Measurements from ENCODE around the gene TNFRSF11A.

The TNFRSF11A gene

DNA sequence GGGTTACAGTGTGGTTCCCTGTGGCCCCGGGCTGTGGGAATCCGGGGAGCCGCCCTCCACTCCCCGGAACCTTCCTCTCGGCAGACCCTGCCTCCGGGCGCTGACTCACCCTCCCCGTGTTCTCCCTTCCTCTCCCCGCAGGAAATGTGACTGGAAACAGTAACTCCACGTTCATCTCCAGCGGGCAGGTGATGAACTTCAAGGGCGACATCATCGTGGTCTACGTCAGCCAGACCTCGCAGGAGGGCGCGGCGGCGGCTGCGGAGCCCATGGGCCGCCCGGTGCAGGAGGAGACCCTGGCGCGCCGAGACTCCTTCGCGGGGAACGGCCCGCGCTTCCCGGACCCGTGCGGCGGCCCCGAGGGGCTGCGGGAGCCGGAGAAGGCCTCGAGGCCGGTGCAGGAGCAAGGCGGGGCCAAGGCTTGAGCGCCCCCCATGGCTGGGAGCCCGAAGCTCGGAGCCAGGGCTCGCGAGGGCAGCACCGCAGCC lies 59.5 kb downstream of the TNFRSF11A start:
- no peak for DNase-seq (ENCODE audit: low read depth)

DNA sequence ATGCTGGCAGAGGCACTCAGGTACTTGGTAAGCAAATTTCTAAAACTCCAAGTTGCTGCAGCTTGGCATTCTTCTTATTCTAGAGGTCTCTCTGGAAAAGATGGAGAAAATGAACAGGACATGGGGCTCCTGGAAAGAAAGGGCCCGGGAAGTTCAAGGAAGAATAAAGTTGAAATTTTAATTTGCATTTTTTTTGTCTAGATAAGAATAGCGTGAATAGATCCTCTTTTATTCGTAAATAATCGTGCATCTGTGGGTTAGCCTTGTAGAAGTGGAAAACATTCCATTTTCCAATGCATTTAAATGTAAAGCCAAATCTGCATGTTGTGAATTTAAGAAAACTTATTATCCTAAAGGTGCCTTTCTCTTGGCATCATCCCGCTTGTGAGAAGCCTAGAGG lies 61.0 kb downstream of the TNFRSF11A start:
- no peak for DNase-seq (ENCODE audit: low read depth)

DNA sequence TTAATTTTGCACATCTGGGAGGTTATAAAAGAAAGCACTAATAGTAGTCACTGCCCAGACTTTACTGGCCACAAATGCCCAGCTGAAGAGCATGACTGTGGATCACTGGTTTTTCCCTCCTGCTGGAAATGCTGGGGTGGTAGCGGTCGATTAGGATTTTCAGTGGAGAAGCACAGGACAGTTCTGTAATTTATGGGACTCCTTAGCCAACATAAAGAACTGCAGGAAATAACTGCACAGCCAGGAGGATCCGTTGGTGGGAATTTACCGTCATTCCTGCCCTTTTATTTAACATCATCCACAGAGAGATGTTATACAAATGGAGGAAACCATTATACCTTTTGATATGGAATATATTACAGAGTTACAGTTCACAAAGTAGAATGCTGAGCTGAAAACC lies 61.5 kb downstream of the TNFRSF11A start:
- DNase-seq (ENCODE audit: low read depth): no peak

DNA sequence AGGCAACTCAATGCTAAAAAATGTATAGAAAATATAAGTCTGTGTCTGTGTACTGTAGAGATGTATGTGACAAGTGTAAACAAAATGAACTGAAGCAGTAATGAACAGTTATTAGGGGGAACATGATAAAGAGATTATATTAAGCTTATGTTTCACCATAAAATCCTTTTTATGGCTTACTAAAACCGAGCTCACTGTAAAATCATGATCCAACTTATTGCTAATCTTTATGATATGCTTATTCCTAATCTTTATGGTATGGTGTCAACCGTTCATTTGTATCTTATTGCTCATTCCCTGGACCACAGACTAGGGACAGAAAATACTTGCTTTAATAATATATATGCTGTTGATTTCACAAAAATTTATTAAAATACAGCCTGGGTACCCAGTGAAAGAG lies 62.1 kb downstream of the TNFRSF11A start:
- DNase-seq (ENCODE audit: low read depth): no peak

DNA sequence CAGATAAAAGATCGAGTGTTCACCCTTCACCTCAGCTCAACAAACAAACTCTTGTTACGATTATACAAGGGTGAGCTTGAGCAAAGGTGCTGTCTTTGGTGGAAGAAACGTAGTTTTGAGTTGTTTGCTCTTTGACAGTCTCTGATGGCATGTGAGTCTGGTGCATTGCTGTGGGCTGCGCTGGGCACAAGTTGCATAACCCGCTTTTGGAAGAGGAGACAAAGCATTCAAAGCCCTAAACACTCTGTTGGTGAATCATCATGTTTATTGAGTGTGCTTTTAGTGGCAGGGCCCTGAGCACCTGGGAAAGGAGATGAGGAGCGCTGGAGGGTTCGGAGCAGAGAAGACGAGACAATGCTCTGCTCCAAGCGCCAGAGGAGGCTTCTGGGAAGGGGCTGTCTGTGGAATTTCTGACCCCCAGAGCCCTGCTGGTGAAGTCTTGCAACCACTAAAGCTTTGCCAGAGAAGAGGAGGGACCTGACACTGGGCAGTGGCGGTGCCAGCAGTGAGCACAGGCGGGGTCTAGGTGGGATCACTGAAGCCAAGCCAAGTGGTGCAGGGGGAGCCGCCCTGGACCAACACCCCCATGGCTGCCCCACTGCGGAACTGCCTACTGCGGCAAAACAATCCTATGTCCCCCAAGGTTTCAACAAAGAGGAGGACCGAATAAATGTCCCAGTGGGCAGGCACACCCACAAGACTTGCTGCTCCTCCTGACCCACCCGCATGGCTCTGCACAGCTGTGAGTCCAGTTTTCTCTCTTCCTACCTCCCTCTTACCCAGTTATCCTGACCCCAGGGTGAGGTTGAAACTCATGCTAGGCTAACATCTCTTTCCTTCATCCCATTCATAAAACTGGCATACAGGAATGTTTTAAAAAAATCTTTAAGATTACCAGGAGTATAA lies 64.0 kb downstream of the TNFRSF11A start:
- DNase-seq (ENCODE audit: low read depth): no peak

DNA sequence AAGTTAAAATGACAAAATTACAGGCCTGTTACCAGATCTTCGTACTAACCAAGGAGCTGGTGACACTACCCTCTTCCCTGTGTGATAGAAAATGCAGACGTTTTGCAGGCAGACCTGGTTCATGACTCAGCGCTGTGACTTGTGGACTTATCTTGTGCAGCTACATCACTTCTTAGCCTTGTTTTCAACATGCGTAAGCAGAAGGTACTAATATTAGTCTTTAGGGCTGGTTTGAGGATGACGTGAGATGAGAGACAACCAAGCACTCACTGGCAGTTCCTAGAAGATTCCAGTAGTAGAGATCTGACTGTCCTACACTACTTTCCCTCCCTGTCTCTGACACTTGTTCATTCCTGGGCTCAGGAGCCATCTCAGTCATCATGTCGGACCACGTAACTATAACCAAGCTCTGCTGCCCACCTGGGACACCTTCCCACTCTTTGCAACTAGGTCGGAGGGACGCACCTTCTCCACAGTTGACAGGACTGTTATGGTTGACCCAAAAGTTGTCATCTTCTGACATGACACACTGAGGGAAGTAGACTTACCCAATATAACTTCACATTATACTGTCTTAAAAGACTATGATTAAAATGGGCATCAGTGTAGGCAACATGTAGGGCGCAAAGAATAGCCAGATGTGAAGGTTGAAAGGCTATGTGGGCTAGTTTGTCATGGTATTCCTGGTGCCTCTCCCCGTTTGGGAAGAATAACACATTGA lies 64.8 kb downstream of the TNFRSF11A start:
- no peak for DNase-seq (ENCODE audit: low read depth)

DNA sequence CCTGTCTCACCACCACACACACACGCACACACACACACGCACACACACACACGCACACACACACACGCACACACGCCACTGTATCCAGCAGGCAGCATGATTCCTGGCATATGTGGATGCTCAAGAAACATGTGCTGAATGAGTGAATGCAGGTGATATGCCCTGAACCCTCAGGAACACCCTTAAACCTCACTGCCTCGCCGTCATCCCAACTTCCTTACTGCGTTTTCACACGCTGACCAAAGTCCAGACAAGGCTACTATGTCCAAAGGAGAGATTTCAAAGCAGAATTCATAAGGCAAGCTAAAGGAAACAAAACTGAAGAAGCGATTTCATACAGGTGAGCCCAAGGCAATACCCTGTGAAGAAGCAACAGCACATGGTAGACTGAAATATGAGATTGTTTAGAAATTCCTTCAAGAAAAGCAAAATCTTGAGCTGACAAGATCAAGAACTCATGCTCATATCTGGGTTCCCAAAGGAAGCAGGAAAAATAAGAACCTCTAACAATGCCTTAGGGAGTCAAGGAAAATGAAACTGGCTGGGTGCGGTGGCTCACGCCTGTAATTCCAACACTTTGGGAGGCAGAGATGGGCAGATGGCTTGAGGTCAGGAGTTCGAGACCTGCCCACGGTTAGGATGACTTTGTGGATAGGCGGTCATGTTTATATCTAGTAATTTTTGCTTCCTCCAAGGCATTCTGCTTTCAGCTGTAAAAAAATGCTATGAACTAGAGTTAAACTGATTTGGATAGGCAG lies 69.1 kb downstream of the TNFRSF11A start:
- DNase-seq (ENCODE audit: low read depth): no peak

DNA sequence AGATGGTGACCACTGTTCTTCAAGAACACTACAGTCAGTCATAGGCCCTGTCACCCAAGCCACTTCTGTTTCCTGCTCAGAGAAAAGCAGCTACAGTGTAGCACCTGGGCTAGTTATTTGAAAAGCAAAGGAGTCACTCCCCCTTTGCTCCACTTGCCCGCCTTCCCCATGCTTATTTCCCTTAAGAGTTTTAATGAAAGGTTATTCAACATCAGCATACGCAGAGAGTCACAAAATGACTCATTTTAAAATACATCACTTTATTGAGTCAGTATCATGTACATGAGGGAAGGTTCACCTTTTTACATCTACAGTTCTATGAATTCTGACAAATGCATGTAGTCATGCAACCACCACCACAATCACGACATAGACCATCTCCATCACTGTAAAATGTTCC lies 71.3 kb downstream of the TNFRSF11A start:
- DNase-seq (ENCODE audit: low read depth): no peak

DNA sequence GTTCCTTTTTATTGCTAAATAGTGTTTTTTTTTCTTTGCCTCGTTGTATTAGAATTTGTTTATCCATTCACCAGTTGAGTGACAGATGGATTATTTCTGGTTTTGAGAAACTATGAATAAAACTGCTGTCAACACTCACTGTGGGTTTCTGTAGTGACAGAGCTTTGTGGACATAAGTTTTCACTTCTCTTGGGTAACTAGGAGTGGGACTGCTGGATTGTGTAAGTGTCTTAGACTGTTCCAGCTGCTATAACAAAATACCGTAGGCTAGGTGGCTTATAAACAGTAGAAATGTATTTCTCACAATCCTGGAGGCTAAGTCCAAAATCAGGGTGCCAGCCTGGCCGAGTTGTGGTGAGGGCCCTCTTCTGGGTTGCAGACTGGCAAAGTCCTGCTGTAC lies 71.9 kb downstream of the TNFRSF11A start:
- no peak for DNase-seq (ENCODE audit: low read depth)

DNA sequence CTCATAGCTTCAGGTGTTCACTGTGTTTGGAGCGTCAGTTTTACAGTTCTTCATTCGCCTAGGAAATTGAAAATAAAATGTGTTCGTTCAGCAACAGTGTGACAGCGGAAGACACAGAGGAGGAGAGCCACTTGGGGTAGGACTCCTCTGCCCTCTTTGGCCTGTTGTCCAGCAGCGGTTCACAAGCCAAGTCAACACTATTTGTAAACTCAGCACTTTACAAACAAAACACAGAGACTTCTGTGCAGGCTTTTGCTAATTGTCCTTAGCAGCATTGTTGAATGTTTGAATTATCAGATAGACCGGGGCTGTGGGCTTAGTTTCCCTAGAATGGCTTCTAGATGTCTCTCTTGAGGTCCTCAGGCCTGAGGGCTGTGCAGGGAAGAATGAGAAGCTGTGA lies 73.2 kb downstream of the TNFRSF11A start:
- no peak for DNase-seq (ENCODE audit: low read depth)

DNA sequence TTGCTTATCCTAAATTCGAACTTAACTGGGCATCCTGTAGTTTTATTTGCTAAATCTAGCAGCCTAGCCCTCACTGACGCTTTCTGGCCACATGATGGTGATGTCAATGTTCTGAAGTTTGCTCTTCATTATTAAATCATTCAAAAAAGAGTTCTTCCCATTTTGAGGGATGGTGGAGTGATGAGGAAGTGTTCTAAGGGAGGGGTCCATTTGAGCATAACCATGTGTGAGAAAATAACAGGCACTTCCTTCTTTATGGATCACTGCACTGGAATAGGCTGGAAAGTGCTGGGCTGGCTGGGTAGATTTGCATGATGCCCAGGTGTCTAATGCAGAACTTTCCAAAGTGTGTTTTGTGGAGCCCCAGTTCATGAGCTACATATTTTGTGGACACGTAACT lies 74.2 kb downstream of the TNFRSF11A start:
- no peak for DNase-seq (ENCODE audit: low read depth)

DNA sequence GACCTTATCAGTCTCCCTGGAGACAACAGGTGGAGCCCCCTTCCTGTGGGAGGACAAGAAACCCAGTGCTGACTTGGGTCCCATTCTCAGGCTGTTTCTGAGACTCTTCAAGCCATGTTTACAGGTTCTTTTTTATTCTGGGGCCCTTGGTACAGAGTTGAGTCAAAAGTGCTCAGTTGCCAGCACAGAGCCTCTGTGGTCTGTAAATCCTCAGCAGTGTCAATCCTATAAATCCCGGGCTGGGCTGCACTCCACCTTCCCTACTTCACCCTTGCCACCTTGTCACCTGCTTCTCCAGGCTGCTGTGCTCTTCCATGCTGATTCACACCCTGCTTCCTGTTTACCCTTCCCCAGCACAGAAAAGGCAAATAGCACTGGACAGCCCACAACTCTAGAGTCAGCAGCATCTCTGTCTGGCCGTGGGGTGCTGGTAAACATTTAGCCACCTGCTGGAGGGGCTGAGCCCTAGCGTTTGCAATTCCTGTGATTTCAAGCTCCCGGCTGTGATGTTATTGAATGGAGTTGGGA lies 74.7 kb downstream of the TNFRSF11A start:
- DNase-seq (ENCODE audit: low read depth): no peak

DNA sequence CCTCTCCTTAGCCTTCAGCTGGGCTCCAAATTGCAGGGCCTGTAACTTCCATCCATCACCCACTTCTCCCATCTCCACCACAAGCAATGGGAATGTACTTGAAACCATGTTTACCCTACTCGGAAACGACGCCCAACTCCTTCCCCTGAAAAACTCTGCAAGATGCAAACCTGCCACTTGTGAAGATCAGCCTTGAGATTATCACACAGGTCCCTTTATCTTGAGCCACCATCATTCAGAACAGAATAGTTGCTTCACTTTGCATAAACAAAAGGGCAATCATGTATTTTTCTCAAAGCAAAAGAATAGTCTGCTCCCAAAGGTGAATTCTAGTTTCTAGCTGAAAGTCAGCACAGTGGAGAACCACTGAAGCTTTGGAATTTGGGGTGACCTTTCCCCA lies 75.8 kb downstream of the TNFRSF11A start:
- no peak for DNase-seq (ENCODE audit: low read depth)

DNA sequence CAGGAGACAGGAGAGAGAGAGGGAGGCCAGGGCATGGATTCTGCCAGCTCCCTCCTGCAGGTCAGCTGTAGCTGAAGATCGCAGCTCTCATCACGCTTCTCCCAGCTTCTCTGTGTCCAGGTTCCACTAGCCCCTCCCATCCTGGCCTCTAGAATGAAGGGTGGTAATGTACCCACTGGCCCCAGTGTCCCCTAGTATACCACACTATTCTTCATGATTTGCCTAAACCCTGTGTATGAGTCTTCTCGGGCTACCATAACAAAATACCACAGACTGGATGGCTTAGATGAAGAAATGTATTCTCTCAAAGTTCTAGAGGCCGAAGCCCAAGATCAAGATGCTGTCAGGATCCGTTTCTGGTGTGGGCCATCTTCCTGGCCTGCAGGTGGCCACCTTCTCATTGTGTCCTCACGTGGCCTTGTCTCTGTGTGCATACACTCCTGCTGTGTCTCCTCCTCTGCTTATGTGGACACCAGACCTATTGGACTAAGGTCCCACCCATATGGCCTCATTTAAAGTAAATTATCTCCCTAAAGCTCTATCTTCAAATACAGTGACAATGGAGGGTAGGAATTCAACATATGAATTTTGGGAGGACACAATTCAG lies 77.3 kb downstream of the TNFRSF11A start:
- no peak for DNase-seq (ENCODE audit: low read depth)

DNA sequence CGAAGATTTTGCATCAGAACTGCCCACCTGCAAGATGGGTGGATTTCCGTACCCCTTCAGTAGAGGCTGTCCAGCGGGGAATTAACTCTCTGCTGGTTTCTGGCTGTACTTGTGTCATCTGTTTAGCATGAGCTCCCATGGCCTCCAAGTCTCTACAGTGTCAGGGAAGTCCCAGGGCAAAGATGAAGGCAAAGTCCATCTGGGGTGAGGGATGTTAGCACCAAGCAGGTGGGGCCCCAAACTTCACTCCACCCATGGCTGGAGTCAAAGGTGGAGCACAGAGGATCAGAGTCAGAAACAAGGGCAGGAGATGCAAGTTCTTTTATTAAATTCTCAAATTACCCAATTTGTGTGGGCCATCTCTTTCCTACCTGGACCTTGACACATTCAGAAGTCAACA lies 78.0 kb downstream of the TNFRSF11A start:
- DNase-seq (ENCODE audit: low read depth): no peak

DNA sequence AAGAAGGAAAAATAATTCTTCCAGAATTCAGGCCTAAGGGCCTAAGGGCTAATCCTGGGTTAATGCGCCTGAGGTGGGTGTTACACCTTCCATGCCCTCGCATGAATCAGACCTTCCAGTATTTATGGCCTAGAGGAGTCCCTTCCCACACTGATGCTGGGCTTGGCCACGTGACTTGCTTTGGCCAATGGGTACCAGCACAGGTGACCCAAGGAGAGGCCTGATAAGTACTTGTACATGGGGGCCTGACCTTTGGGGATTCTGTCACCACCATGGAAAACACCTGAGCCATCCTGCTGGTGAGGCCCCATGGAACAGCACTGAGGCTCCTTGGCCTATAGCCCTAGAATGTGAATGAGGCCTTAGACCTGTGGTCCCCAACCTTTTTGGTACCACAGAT lies 79.8 kb downstream of the TNFRSF11A start:
- no peak for DNase-seq (ENCODE audit: low read depth)

DNA sequence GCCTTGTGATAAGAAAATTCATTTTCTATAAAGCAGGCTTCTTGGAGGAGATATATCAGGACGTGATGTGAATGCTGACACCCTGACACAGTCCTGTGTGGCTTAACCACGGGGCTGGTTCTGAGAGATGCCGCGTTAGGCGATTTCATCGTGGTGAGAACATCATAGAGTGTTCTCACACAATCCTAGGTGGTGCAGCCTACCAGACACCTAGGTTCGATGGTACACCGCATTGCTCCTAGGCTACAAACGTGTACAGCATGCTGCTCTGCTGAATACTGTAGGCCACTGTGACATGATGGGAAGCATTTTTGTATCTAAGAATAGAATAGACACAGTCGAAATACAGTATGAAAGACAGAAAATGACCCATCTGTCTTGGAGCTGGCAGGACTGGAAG lies 82.5 kb downstream of the TNFRSF11A start:
- DNase-seq (ENCODE audit: low read depth): no peak

DNA sequence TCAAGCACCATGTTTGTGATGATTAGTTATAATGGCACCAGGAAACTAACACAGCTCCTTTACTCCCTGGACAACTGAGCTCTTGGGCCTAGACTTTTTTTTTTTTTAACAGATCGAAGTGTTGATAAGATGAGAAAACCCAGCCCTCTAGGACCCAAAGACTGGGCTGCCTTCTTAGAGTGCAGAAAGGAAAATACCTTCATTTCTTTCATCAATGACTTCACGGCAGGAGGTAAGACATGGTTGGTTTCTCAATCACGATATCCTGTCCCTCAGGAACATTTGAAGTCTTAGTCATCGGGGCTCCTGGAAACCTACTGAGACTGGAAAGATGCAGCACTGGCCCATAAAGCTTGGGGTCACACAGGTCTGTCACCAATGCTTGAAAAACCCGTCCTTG lies 84.7 kb downstream of the TNFRSF11A start:
- no peak for DNase-seq (ENCODE audit: low read depth)

DNA sequence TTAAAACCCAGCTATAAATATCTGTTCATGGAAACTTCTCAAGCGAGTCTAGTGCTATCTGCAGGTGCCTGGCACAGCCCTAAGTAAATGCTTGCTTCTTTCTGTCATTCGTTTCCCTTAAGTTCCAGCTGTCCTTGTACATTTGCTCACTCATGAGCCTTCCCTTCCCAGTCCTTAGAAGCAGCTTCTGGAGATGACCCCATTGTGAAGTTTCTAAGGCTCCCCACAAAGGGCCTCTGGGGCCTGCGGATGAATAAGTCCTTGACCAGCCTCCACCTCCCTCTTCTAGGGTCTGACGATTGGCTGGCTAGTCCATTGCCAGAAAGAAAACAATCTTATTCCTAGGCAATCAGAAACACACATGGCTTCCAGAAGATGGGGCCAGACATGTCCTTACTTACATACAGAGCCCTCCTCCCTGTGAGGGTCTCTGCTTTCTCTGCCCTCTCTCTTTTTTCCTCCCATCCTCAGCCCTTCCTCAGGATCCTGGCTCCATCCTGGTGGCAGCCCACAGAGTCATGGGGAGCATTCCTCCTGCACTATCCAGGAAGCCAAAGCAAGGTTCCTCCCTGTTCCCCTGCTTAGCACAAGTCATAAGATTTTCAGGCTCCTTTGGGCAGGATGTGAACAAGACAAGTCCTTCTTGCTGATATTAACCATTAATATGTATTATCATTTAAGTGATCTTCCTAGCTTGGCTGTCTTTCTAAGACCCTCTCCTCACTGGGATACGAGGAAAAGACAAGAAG lies 87.3 kb downstream of the TNFRSF11A start:
- no peak for DNase-seq (ENCODE audit: low read depth)

DNA sequence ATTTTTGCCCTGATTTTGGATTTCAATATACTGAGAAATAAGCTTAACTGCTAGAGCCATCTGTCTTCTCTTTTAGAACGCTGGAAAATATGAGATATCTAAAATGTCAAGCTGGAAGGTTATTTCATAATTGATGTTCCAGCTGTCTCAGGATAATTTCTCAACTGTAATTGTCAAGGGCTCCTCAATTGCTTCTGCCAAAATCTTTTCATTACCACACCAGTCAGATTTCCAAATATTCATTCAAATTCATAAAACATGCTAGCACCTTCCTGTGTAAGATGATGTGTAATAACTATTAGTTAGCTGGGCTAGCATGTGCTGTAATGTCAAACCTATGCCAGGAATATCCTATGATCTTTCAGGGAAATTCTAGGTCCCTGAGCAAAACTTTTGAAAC lies 88.1 kb downstream of the TNFRSF11A start:
- no peak for DNase-seq (ENCODE audit: low read depth)

DNA sequence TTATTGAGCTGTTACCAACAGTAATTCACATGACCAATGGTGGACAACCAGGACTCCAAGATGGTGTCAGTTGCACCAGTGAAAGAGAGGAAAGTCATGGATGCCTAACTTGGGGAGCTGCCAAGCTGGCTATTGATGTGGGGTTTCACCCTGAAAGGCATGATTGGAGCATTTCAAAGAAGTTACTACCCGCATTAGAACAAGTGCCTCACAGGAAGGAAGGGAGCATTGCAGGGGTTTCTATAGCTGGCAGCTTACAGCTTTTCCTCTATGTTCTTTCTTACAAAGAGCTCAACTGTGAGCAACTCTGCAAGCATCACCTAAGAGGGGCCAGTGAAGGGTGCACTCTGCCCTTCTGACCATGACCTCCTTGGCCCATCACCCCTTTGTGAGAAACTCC lies 93.1 kb downstream of the TNFRSF11A start:
- DNase-seq (ENCODE audit: low read depth): no peak

All from fibroblast of the conjunctiva (primary cell).